GM19099 (cell line): ENCODE measurements around the gene MED25.
A peak's percentile ranks its signal among the peaks of the same experiment; 100 is the strongest.

Source experiments
- POLR2A ChIP-seq: IDR thresholded peaks from 3 replicates; pipeline ENCODE4 v1.6.1; 2011; ENCODE audit warnings: low read depth; ENCODE audit not compliant: insufficient read length; ENCODE audit errors: extremely low read depth

The MED25 gene

GRCh38 chr19:49805822-49806619 lies 12.1 kb upstream of the MED25 start:
- TF ChIP-seq POLR2A = no peak

- TF ChIP-seq POLR2A = no peak
Measured at GRCh38 chr19:49806620-49806959, 11.5 kb upstream of the MED25 start.

DNA sequence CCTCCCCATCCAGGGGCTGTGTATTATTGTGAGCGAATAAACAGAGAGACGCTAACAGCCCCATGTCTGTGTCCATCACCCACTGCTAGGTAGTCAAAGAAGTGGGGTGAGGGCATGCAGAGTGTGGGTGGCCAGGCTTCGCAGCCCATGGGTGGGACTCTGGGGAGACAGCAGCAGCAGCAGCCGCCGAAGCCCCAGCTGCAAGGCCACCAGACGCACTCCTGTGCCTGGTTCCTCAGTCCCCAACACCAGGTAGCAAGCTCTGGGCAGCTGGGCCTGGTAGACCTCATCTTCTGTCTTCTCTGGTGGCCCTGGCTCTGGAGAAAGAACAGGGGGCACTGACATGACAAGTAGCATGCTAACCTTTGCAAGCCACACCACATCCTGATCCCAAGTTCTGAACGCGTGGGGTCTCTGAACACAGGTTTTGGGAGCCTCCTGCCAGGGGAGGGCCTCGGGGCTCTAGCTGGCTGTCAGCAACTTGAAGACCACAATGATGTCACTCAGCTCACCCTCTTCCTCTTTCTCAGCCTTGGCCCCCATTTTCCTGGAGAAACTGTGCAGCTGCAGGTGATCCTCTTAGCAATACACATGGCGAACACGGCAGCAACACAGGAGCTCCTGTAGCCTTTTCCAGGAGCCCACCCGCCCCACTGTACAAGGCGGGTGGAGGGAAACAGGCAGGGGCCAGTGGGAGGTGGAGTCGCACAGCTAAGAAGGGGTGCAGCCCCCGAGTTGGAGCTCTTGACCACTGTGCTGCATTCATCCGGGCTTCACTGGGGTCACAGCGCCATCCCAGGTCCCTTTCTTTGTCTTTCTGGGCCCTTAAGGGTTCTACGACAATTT lies 10.8 kb upstream of the MED25 start:
- no peak for TF ChIP-seq POLR2A

- no peak for TF ChIP-seq POLR2A
Measured at GRCh38 chr19:49807904-49808675, 10.0 kb upstream of the MED25 start.

DNA sequence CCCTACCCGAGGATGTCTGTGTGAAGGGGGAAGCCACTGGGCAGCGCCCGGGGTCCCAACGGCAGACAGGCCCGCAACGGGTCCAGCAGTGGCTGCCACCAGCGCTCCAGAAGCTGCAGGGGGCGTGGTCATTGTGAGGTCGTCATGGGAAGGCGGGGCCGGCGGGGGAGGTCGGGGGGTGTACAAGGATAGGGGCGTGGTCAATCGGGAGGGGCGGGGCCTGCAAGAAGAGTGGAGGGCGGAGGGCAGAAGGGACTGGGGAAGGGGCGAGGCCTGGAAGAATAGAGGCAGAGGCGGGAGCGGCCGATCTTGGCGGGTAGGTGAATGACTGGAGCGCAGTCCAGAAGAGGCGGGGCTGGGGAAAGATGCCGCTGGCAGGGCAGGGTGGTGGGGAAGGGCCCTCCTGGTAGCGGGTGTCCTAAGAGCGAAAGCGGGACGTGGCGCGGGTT lies 9.4 kb upstream of the MED25 start:
- no peak for TF ChIP-seq POLR2A

- no peak for TF ChIP-seq POLR2A
Measured at GRCh38 chr19:49809160-49809940, 8.7 kb upstream of the MED25 start.

- TF ChIP-seq POLR2A = no peak
Measured at GRCh38 chr19:49809941-49810389, 8.1 kb upstream of the MED25 start.

- no peak for TF ChIP-seq POLR2A
Measured at GRCh38 chr19:49811328-49811727, 6.8 kb upstream of the MED25 start.

- no peak for TF ChIP-seq POLR2A
Measured at GRCh38 chr19:49812452-49812996, 5.6 kb upstream of the MED25 start.

DNA sequence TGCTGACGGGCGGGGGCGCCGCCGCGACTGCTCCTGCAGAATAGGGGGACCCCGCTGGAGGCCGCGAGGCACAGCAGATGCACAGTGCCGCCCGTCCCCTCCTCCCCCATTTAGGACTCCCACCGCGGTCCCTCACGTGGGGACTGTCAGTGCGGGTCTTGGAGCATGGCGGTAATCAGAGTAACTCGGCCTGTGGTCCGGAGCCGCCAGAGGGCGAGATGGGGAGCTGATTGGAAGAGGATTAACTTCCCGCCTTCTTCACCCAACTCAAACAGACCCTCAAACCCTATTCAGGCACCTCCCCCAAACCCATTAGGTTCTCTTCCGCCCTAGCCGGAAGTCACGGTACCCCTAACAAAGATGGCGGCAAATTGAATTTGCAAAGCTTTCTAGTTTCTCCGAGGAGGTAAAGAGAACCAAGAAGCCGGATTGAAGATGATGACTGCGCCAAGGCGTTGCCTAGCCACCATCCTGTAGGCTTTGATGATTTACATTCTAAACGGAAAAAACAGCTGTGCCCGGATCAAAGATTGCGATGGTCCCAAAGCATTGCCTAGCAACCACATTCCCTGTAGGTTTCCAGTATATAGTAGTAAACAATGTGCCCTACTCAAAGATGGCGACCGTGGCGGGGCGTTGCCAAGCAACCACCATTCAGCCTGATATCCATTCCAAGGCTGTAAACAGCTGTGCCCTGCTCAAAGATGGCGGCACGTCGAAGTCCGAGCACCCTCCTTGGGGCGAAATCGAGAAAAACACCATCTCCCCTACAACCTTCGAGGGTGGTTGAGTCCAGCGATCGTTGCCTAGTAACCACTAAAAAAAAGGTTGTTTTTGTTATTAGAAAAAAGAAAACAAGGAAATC lies 4.9 kb upstream of the MED25 start, which contains the start of gene FUZ:
Gene FUZ (minus strand): TSS at position 296 of the 865 bp plus-strand sequence. CDS start 186 bp downstream, at position 110.
- peak; percentile 39 for TF ChIP-seq POLR2A

DNA sequence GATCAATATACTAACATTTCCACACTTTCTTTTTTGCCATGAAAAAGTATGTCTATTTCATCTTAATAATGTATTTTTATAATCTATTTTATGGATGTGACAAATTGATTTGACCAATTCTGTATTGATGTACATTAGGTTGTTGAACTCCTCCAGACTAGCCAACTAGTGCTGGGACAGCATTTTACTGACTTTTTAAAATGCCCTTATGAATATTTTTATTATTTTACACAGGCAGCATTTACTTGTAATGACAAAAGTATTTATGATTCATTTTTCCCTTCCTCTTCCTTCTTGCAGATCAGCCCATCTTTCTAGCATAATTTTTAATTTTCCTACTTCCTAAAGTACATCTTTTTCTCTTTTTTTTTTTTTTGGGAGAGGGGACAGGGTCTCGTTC lies 4.1 kb upstream of the MED25 start:
- no peak for TF ChIP-seq POLR2A

GRCh38 chr19:49816590-49816989 lies 1.5 kb upstream of the MED25 start:
- TF ChIP-seq POLR2A = no peak
